Raji (cell line): ENCODE results near the gene GSG1L2.

Experiments used
- POLR2A ChIP-seq: IDR thresholded peaks from 2 replicates; pipeline ENCODE4 v1.6.1; 2011; ENCODE audit warnings: low read depth, low read length, control low read depth; ENCODE audit not compliant: insufficient read depth

The GSG1L2 gene

GRCh38 chr17:9837551-9838471 is 15.9 kb upstream of the GSG1L2 start:
- TF ChIP-seq POLR2A = no peak

- no peak for TF ChIP-seq POLR2A
Observed at GRCh38 chr17:9833922-9834321, 12.0 kb upstream of the GSG1L2 start.

GRCh38 chr17:9830711-9831110 is 8.8 kb upstream of the GSG1L2 start:
- TF ChIP-seq POLR2A = no peak

- no peak for TF ChIP-seq POLR2A
Observed at GRCh38 chr17:9829343-9829742, 7.5 kb upstream of the GSG1L2 start.

GRCh38 chr17:9828296-9829295 is 6.7 kb upstream of the GSG1L2 start:
- no peak for TF ChIP-seq POLR2A

GRCh38 chr17:9825641-9826150 is 3.8 kb upstream of the GSG1L2 start, which contains the start of gene GLP2R:
Gene GLP2R (plus strand): TSS chr17:9825924. CDS start chr17:9826064, 140 bp downstream.
- no peak for TF ChIP-seq POLR2A

- TF ChIP-seq POLR2A = no peak
Observed at GRCh38 chr17:9824797-9825338, 3.0 kb upstream of the GSG1L2 start.

- no peak for TF ChIP-seq POLR2A
Observed at GRCh38 chr17:9824094-9824493, 2.2 kb upstream of the GSG1L2 start.

- TF ChIP-seq POLR2A = no peak
Observed at GRCh38 chr17:9820448-9820847, 1.4 kb downstream of the GSG1L2 start.

- TF ChIP-seq POLR2A = no peak
Observed at GRCh38 chr17:9818760-9819159, 3.1 kb downstream of the GSG1L2 start.

GRCh38 chr17:9817086-9817485 is 4.8 kb downstream of the GSG1L2 start:
- no peak for TF ChIP-seq POLR2A

GRCh38 chr17:9816472-9816871 is 5.4 kb downstream of the GSG1L2 start:
- no peak for TF ChIP-seq POLR2A

- TF ChIP-seq POLR2A = no peak
Observed at GRCh38 chr17:9814337-9814945, 7.4 kb downstream of the GSG1L2 start.

GRCh38 chr17:9813166-9813565 is 8.7 kb downstream of the GSG1L2 start:
- no peak for TF ChIP-seq POLR2A
